Upper lobe of right lung (tissue), 1 donor: ENCODE results near the gene PHRF1. TPM values are rescaled to one million over a fixed set of nuclear protein-coding genes. Genes with fewer than 3 reads are reported as not detected.

Source experiments
- ATAC-seq: fragments of 200-7000 bp; cut with Tn5 transposase; one replicate; pipeline ENCODE4 v1.9.1; 2020; ENCODE audit warnings: mild to moderate bottlenecking, moderate library complexity
- DNase-seq: peaks from one replicate; pipeline ENCODE4 v3.0.0-alpha.2; 2020
- H3K27ac ChIP-seq: fragments of 200-600 bp; one replicate; pipeline ENCODE4 v1.8.0; 2022
- H3K27me3 ChIP-seq: fragments of 200-600 bp; one replicate; pipeline ENCODE4 v1.8.0; 2022; ENCODE audit warnings: mild to moderate bottlenecking
- H3K36me3 ChIP-seq: fragments of 200-600 bp; one replicate; pipeline ENCODE4 v1.8.0; 2022
- H3K4me1 ChIP-seq: fragments of 200-600 bp; one replicate; pipeline ENCODE4 v1.8.0; 2022
- H3K4me3 ChIP-seq: fragments of 200-600 bp; one replicate; pipeline ENCODE4 v1.8.0; 2022; ENCODE audit warnings: mild to moderate bottlenecking
- H3K9me3 ChIP-seq: fragments of 200-600 bp; one replicate; pipeline ENCODE4 v1.8.0; 2022
- intact Hi-C: fragments of 100-400 bp; cut with DNase I; formaldehyde crosslinking; loops from one replicate; pipeline ENCODE4 v1.11.0; 2022
- total RNA-seq: library from RNA; stranded (reverse); fragmentation: NEBNext Ultra II Directional; extraction: Animal tissue kit (Norgen Biotek cat#: 25700); gene quantifications from one replicate; pipeline ENCODE4 v1.2.1, GENCODE V29; 2021
- TF ChIP-seq, protein P1 (sequence below): fragments of 200-600 bp; IDR thresholded peaks from one replicate; pipeline ENCODE4 v1.8.0; 2022; ENCODE audit warnings: antibody characterized with exemption
- donor health status: DM: no; HTN: yes; CAD: no; lungs with severe emphysema.

Gene PHRF1
- total RNA-seq, 1 donor from 2014 or later = 31.0 TPM

DNA sequence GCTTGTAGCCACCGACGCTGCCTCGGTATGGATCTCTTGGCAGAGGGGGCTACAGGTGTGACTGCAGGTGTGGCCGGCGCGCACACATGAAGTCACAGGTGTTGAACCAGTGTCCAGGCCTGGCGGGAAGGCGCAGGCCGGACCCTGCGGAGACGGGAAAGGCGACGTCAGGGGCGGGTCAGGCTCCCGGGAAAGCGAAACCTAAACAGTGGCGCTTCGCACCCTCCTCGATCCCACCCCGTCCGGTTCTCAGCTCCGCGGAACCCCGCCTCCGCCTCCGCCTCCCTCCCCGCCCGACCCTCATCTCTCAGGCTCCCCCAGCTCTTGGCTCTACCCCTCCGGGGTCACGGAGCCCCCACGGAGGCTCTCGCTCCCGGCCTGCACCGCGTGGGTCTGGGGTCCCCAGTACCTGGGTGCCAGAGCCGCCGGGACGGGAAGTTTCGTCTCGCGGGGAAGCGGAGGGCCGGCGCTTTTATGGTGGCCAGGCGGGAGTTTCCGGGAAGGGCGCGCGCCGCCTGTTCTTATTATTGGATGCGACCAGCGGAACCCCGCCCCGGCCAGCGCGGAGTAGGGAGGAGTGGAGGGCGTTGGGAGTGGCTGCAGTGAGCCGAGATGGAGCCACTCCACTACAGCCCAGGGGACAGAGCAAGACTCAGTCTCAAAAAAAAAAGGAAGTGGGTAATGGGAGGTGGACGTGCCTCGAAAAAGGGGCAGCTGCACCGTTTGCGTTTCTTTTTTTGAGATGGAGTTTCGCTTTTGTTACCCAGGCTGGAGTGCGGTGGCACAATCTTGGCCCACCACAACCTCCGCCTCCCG is 39.4 kb downstream of the PHRF1 start, which contains the start of gene IRF7:
Gene IRF7 (minus strand): TSS at position 447 of the 816 bp plus-strand sequence. CDS start 586 bp downstream, outside the sequence.
- Histone ChIP-seq H3K27ac (peak within 1 kb of the TSS; percentile 92), H3K4me3 (peak within 1 kb of the TSS; percentile 76), H3K4me1 (peaks cover 28% of the 10 kb centered on the region), H3K36me3 (peaks cover 27% of the 10 kb centered on the region), H3K9me3 (no peaks in the 10 kb centered on the region), H3K27me3 (no peaks in the 10 kb centered on the region)
- intact Hi-C loops = no loop called here
- DNase-seq (peak; percentile 99), ATAC-seq (peak; percentile 86)
- TF ChIP-seq, protein P1, sequence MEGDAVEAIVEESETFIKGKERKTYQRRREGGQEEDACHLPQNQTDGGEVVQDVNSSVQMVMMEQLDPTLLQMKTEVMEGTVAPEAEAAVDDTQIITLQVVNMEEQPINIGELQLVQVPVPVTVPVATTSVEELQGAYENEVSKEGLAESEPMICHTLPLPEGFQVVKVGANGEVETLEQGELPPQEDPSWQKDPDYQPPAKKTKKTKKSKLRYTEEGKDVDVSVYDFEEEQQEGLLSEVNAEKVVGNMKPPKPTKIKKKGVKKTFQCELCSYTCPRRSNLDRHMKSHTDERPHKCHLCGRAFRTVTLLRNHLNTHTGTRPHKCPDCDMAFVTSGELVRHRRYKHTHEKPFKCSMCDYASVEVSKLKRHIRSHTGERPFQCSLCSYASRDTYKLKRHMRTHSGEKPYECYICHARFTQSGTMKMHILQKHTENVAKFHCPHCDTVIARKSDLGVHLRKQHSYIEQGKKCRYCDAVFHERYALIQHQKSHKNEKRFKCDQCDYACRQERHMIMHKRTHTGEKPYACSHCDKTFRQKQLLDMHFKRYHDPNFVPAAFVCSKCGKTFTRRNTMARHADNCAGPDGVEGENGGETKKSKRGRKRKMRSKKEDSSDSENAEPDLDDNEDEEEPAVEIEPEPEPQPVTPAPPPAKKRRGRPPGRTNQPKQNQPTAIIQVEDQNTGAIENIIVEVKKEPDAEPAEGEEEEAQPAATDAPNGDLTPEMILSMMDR = no peak

DNA sequence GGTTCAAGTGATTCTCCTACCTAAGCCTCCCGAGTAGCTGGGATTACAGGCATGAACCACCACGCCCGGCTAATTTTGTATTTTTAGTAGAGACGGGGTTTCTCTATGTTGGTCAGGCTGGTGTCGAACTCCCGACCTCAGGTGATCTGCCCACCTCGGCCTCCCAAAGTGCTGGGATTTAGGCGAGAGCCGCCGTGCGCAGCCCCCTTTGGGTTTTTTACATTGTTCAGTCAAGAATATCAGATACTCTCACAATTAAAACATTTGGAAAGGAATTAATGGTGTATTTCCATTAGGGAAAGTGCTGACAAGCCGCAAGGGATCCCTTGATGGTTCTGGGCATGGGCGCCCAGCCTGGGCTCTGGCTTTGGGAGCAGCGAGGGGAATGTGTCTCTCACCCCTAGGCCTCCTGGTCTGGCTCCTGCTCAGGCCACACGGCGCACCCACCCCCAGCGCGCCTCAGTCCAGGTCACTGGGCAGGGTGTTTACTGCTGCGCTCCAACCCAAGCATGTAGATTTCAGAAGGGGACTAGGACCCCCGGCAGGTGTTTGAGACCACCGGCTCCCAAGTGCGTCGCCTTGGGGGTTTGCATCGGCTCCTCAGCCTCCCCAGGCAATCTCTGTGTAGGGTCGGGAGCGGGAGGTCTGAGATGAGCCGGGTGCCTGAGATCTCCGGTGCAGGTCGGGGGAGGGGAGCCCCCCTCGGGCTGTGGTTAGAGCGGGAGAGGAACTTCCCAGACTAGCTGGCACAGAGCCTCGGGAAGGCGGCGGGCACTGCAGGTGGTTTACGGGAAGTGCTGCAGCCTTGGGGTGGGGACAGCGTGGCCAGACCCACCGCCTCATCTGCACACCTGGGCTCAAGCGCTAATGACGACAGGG is 40.3 kb downstream of the PHRF1 start:
- H3K27me3 ChIP-seq = no peaks in the 10 kb centered on the region
- TF ChIP-seq, protein P1 = no peak
- H3K4me1 ChIP-seq = peaks cover 28% of the 10 kb centered on the region
- intact Hi-C loops = no loop called here
- H3K36me3 ChIP-seq = peaks cover 18% of the 10 kb centered on the region
- H3K9me3 ChIP-seq = no peaks in the 10 kb centered on the region
- H3K27ac ChIP-seq = peak overlapping the region; percentile 92
- H3K4me3 ChIP-seq = peak overlapping the region; percentile 76
- DNase-seq (no peak), ATAC-seq (no peak)

DNA sequence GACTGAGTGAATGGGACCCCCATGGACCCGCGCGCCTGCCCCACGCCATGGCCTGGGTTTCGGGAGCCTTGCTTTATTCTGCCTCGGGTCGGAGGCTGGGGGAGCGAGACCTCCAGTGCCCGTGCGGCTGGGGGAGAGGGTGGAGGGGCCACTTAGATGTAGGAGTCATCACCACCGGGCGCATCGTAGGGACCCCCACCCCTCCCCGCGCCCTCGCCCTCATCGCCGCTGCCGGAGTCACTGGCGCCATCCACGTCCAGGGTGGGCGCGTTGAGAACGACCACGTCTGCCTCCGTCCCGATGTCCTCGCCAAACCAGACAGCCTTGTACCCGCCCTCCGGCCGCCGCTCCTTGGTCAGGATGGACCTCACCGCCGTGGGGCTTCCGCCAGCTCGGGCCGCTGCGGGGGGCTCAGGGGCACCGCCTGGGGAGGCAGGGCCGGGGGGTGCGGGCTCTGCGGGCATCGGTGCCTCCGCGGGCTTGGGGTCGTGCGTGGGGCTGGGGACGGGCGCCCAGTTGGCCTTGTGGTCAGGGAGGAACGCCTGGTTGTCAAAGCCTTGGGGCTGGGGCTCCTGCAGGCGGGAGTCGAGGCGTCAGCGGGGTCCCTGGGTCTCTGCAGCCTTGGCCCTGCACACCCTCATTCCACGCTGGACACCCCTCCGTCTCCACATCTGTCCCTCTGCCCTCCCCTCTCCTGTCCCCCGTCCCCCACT is 41.1 kb downstream of the PHRF1 start:
- DNase-seq (no peak), ATAC-seq (no peak)
- Histone ChIP-seq H3K36me3 (peaks cover 10% of the 10 kb centered on the region), H3K9me3 (no peaks in the 10 kb centered on the region), H3K27ac (no peak overlapping the region), H3K4me1 (peaks cover 28% of the 10 kb centered on the region), H3K4me3 (no peak overlapping the region), H3K27me3 (no peaks in the 10 kb centered on the region)
- intact Hi-C loops = no loop called here
- TF ChIP-seq, protein P1 = no peak

DNA sequence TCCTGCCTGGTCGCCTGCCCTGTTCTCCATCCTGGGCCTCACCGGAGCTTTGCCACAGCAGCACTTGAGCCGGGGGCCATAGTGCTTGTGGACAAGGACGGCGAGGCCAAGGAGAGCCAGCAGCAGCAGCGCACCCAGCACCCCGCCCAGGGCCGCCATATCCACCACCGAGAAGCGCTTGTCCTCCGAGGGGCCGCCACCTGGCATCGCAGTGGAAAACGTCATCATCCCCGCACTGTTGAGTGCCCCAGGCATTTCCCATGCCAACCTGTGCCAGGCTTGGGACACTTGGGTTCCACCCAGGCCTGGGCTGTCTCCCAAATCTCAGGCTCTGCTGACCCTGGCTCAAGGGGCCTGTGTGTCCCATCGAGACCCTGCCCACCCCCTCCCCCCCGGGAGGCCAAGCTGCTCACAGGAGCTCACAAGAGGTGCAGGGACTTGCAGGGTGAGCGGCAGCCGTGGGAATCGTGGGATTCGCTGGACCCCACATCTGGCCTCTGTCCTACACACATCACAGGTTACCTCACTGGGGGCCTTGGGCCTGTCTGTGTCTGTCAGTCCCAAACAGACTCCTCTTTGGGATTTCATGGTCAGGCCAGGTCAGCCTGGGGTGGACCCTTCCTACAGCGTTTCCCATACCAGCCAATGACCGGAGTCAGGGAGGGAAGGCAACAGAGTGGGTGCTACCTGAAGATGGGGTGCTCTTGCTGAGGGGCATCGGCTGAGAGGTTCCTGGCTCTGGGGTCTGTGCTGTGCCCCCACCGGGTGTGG is 41.8 kb downstream of the PHRF1 start:
- H3K36me3 ChIP-seq = peaks cover 3% of the 10 kb centered on the region
- no peak overlapping the region for H3K4me3 ChIP-seq
- H3K27ac ChIP-seq = no peak overlapping the region
- intact Hi-C loops = no loop called here
- TF ChIP-seq, protein P1 = no peak
- ATAC-seq (no peak), DNase-seq (no peak)
- no peaks in the 10 kb centered on the region for H3K27me3 ChIP-seq
- H3K4me1 ChIP-seq = peaks cover 24% of the 10 kb centered on the region
- H3K9me3 ChIP-seq = no peaks in the 10 kb centered on the region
